Right ventricle myocardium inferior (tissue), 1 donor: ENCODE data around the gene LRRFIP1. TPM values are rescaled to one million over a fixed set of nuclear protein-coding genes. Genes with fewer than 3 reads are reported as not detected.

Source experiments
- ATAC-seq: fragments of 200-7000 bp; cut with Tn5 transposase; one replicate; pipeline ENCODE4 v1.9.1; 2020; ENCODE audit warnings: mild to moderate bottlenecking, moderate library complexity
- DNase-seq: peaks from one replicate; pipeline ENCODE4 v3.0.0; 2021; ENCODE audit errors: missing footprints
- intact Hi-C: fragments of 100-400 bp; cut with DNase I; formaldehyde crosslinking; loops from one replicate; pipeline ENCODE4 v1.11.0; 2022
- total RNA-seq: library from RNA; stranded (reverse); fragmentation: NEBNext Ultra II Directional; extraction: Animal tissue kit (Norgen Biotek cat#: 25700); gene quantifications from one replicate; pipeline ENCODE4 v1.2.1, GENCODE V29; 2021
- donor health status: DM: no; HTN: yes; CAD: no; lungs with severe emphysema.

Gene LRRFIP1
- total RNA-seq, 1 donor from 2014 or later: 104 TPM

DNA sequence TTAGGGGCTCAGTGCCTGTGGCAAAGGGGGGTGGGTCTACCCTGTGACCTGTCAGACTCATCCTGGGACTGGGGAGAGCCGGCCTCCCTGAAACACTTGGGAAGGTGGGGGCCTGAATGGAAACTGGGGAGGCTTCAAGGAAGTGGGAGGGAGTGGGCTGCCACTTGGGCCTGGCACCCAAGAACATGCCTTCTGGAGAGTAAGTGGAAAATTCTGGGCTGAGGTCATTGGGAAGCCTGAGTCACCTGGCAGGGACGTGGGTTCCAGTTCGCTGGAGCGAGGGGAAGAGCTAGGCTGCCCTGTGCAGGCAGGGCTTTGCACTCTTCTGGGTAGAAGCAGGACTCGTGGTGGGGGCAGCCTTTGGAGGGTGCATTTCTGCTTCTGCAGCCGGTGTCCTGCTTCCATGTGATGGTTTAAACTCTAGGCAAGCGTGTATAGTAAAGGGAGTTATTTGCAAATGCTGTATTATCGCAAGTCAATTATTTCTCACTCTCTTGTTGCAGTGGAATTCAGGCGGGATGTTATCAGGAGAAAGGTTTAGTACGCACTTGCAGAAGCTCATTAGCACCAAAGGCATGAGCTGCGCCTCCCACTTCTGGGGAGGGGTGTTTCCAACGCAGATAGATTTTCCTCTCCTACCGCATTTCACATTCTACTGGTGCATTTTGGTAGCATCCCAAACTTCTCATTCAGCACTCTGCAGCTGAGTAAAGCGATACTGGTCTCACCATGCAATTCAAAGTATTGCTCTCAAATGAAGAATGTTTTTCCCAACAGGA, 3.8 kb downstream of the LRRFIP1 start:
- intact Hi-C loops: loop anchor here (5.0 kb wide), 1 partner anchor 66 kb away; no protein-coding TSS in a partner anchor
- DNase-seq: no peak
- no peak for ATAC-seq

GRCh38 chr2:237631801-237632585, 4.6 kb downstream of the LRRFIP1 start:
- ATAC-seq: no peak
- intact Hi-C loops: loop anchor here (5.0 kb wide), 1 partner anchor 65 kb away; no protein-coding TSS in a partner anchor
- DNase-seq: no peak

GRCh38 chr2:237633061-237633561, 5.7 kb downstream of the LRRFIP1 start:
- DNase-seq (no peak), ATAC-seq (peak; percentile 62)
- intact Hi-C loops: loop anchor here (5.0 kb wide), 1 partner anchor 64 kb away; no protein-coding TSS in a partner anchor

GRCh38 chr2:237636578-237636977, 9.2 kb downstream of the LRRFIP1 start:
- intact Hi-C loops: no loop called here
- ATAC-seq (no peak), DNase-seq (no peak)

GRCh38 chr2:237637429-237638135, 10.2 kb downstream of the LRRFIP1 start:
- ATAC-seq: no peak
- DNase-seq: no peak
- intact Hi-C loops: no loop called here

GRCh38 chr2:237638176-237638575, 10.8 kb downstream of the LRRFIP1 start:
- intact Hi-C loops: no loop called here
- ATAC-seq (no peak), DNase-seq (no peak)

DNA sequence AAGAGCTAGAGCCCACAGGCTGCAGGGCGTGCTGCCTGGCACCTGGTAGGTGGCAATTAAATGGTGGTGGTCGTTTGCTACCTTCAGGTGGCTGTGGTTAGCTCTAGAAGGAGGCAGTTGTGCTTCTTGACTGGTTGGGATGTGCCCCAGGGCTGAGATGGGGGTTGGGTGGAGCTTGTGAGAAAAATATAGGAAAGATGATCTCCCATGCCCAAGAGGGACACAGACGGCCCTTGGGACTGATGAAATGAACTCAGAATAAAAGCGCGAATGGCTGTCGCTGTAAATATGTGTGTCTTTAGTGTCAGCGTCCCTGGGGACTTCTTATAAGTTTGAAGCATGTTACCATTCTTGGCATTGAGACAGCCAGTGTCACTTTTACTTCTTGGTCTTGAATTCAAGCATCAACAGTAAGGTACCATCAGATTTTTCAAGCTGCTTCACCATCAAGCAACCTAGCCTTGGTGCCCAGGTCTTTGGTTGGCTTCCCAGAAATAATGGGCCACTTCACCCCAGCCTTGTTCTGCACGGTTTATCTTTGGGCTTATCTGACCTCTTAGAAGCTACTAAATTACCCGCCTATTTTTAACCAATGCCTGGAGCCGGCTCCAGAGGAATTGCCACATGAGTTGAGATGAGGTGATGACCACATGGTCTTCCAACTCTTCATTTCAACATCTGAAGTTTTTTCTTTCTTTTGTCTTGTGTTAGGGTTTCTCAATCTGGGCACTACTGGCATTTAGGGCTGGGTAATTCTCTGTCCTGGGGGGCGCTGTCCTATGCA, 11.9 kb downstream of the LRRFIP1 start:
- intact Hi-C loops: no loop called here
- ATAC-seq (peak; percentile 81), DNase-seq (no peak)

DNA sequence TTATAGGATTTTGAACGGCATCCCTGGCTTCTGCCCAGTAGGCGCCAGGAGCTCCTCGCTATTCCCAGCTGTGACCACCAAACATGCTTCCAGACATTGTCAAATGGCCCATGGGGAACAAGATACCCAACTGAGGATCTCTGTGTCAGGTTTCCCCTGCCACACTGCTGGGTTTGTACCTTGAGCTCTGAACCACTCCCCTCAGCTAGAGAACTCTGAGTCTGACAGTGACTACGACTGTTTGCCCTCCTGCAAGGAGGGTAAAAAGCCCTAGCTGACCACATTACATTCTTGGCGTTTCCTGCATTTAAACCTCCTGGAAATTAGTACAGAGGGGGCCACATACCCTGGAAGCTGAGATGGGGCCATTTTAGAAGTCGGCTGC, 12.4 kb downstream of the LRRFIP1 start:
- peak; percentile 5 for ATAC-seq
- intact Hi-C loops: no loop called here
- no peak for DNase-seq

GRCh38 chr2:237640493-237640998, 13.2 kb downstream of the LRRFIP1 start:
- ATAC-seq (no peak), DNase-seq (no peak)
- intact Hi-C loops: no loop called here

GRCh38 chr2:237642038-237642734, 14.8 kb downstream of the LRRFIP1 start:
- ATAC-seq (no peak), DNase-seq (no peak)
- intact Hi-C loops: no loop called here

- intact Hi-C loops: no loop called here
- ATAC-seq: no peak
- no peak for DNase-seq
Observed at GRCh38 chr2:237643066-237643465, 15.7 kb downstream of the LRRFIP1 start.

GRCh38 chr2:237643582-237644380, 16.4 kb downstream of the LRRFIP1 start:
- intact Hi-C loops: no loop called here
- no peak for DNase-seq

GRCh38 chr2:237644381-237644703, 17.0 kb downstream of the LRRFIP1 start:
- intact Hi-C loops: no loop called here
- DNase-seq (no peak), ATAC-seq (no peak)

More at GRCh38 chr2:237643582-237644380, 16.4 kb downstream of the LRRFIP1 start:
- no peak for ATAC-seq

DNA sequence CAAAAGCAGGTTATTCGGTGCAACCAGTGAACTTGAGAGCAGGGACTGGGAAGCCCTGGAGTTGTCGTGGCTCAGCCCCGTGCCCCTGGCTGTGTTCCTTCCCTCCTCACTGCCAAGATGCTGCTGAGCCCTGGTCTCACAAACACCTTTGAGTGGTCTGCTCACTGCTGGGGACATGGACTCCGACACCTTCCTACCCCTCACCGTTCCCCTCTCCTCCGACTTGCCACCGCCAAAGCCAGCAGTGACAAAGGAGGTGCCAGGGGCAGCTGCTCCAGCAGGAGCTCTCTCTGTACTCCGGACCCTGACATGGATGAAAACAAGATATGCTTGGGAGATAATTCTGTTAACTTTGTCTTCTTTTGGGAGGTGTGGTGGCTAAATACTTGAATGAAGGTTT, 17.9 kb downstream of the LRRFIP1 start:
- ATAC-seq (no peak), DNase-seq (no peak)
- intact Hi-C loops: no loop called here

GRCh38 chr2:237647176-237648015, 20.0 kb downstream of the LRRFIP1 start:
- intact Hi-C loops: no loop called here
- DNase-seq (no peak), ATAC-seq (peak; percentile 64)

DNA sequence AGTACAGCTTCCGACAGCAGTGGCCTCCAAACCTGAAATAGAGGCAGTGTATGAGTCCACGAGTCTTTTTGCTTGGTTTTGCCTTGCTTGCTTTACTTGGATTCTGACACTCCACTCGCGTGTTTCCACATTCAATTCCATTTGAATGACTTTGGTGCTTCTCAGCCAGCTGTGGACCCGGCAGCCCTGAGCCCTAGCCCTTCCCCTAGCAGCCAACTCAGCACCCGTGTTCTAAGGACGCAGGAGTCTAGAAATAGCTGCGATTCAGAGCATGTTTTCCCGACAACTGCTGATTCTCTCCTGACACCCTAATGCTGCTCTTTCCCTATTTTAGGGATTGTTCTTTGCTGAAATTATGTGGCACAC, 20.6 kb downstream of the LRRFIP1 start:
- peak; percentile 40 for ATAC-seq
- intact Hi-C loops: no loop called here
- DNase-seq: no peak
